ENCODE results near the gene CEP97. TPM values are rescaled to one million over a fixed set of nuclear protein-coding genes. Genes with fewer than 3 reads are reported as not detected.
A peak's percentile ranks its signal among the peaks of the same experiment; 100 is the strongest.

CEP97 gene
- polyA plus RNA-seq, 1 of the 3 experiments (the other 2 are of a cell fraction): 1.3 TPM

GRCh38 chr3:101725890-101726275 lies 1.5 kb downstream of the CEP97 start:
- CTCF ChIA-PET: no interaction called here

GRCh38 chr3:101729586-101729985 lies 5.2 kb downstream of the CEP97 start:
- POLR2A ChIA-PET: no interaction called here
- WGBS (ENCODE audit: low lambda C conversion rate): 90% methylated on average over 5 of the region's 5 CpGs
- H3K9me2 ChIP-seq: no peaks in the 10 kb centered on the region

More at GRCh38 chr3:101725890-101726275, 1.5 kb downstream of the CEP97 start:
- DNase-seq: no peak
- peak overlapping the region; percentile 86 to 99 for H3K4me3 ChIP-seq (ENCODE audit: low read depth in 2 of 2, low read length in 1 of 2)
- H3F3A ChIP-seq (replicated peaks; ENCODE audit: insufficient read depth): peaks cover 9% of the 10 kb centered on the region
- peak overlapping the region; percentile 96 for H3K9ac ChIP-seq
- peaks cover 3 to 4% of the 10 kb centered on the region in 2 experiments; a peak in 3 of 4 replicates for H3K4me1 ChIP-seq (ENCODE audit: control insufficient read depth in 1 of 2, insufficient read depth in 2 of 2, low read depth in 1 of 2, low read length in 1 of 2)
- H3K27ac ChIP-seq (ENCODE audit: low read depth in 2 of 2, low read length in 1 of 2): peak overlapping the region; percentile 68 to 92; a peak in 2 of 4 replicates
- H4K20me1 ChIP-seq (ENCODE audit: insufficient read depth): no peaks in the 10 kb centered on the region
- 13% methylated on average over 3 of the region's 3 CpGs for WGBS (ENCODE audit: low lambda C conversion rate)
- no peak for TF ChIP-seq TAF1 (IDR thresholded peaks at IDR 0.05; ENCODE audit: borderline replicate concordance, low read depth, low read length)
- no peak for TF ChIP-seq NRF1 (IDR thresholded peaks at IDR 0.05; ENCODE audit: low read depth, low read length)
- no peak for TF ChIP-seq MEF2A (IDR thresholded peaks at IDR 0.05; ENCODE audit: borderline replicate concordance, low read depth)
- TF ChIP-seq RXRA (IDR thresholded peaks at IDR 0.05; ENCODE audit: borderline replicate concordance, low read depth): no peak
- TF ChIP-seq RAD21 (IDR thresholded peaks at IDR 0.05; ENCODE audit: low read length): no peak
- TF ChIP-seq RFX5 (IDR thresholded peaks at IDR 0.05; ENCODE audit: low read length): no peak
- TF ChIP-seq ZBTB33 (IDR thresholded peaks at IDR 0.05; ENCODE audit: borderline replicate concordance, low read depth): no peak
- TF ChIP-seq SIN3A (IDR thresholded peaks at IDR 0.05; ENCODE audit: borderline replicate concordance, low read depth, low read length): no peak
- TF ChIP-seq TEAD4 (IDR thresholded peaks at IDR 0.05; ENCODE audit: borderline replicate concordance, insufficient read depth): no peak
- TF ChIP-seq GATA2 (CRISPR knock-in tag; IDR thresholded peaks at IDR 0.05): no peak
- TF ChIP-seq YY1 (IDR thresholded peaks at IDR 0.05; ENCODE audit: low read depth): no peak
- no peak for TF ChIP-seq CHD2 (IDR thresholded peaks at IDR 0.05; ENCODE audit: low read length, partially characterized antibody)
- no peak for TF ChIP-seq TCF12 (IDR thresholded peaks at IDR 0.05)
- no peak for TF ChIP-seq POLR2AphosphoS5 (IDR thresholded peaks at IDR 0.05; ENCODE audit: low read depth, low read length)
- TF ChIP-seq RCOR1 (IDR thresholded peaks at IDR 0.05; ENCODE audit: low read length): no peak
- no peaks in the 10 kb centered on the region; the same call in 1 of the 2 replicates for H3K9me3 ChIP-seq
- H3K9me2 ChIP-seq: no peaks in the 10 kb centered on the region
- peak overlapping the region; percentile 95; the same call in 1 of the 2 replicates for H2AFZ ChIP-seq (ENCODE audit: low read depth)
- H3K36me3 ChIP-seq (replicated peaks in 1 of 2; ENCODE audit: control insufficient read depth in 1 of 2, insufficient read depth in 2 of 2, low read length in 1 of 2): peaks cover 18% of the 10 kb centered on the region in 2 experiments
- peak overlapping the region; percentile 94 for H3K4me2 ChIP-seq
- POLR2A ChIA-PET: no interaction called here
- peaks cover 39% of the 10 kb centered on the region for H3K79me2 ChIP-seq (ENCODE audit: insufficient read depth)
- no peaks in the 10 kb centered on the region for H3K27me3 ChIP-seq (ENCODE audit: insufficient read depth)

More at GRCh38 chr3:101729586-101729985, 5.2 kb downstream of the CEP97 start:
- no peaks in the 10 kb centered on the region for H3K9me3 ChIP-seq
- TF ChIP-seq YY1 (IDR thresholded peaks at IDR 0.05; ENCODE audit: low read depth) (no peak), RCOR1 (IDR thresholded peaks at IDR 0.05; ENCODE audit: low read length) (no peak), RAD21 (IDR thresholded peaks at IDR 0.05; ENCODE audit: low read length) (no peak), SMC3 (IDR thresholded peaks at IDR 0.05; ENCODE audit: low read depth, low read length) (no peak), IRF3 (IDR thresholded peaks at IDR 0.05; ENCODE audit: low read depth, low read length) (no peak), ZBTB33 (IDR thresholded peaks at IDR 0.05; ENCODE audit: borderline replicate concordance, low read depth) (no peak), SIN3A (IDR thresholded peaks at IDR 0.05; ENCODE audit: borderline replicate concordance, low read depth, low read length) (no peak), TCF12 (IDR thresholded peaks at IDR 0.05) (no peak), FOSL2 (IDR thresholded peaks at IDR 0.05; ENCODE audit: borderline replicate concordance, low read depth) (no peak), JUND (IDR thresholded peaks at IDR 0.05) (no peak), EP300 (IDR thresholded peaks at IDR 0.05; ENCODE audit: borderline replicate concordance in 1 of 2, low read depth in 1 of 2, low read length in 1 of 2) (no peak)
- peaks cover 48 to 50% of the 10 kb centered on the region in 2 experiments for H3K36me3 ChIP-seq (replicated peaks in 1 of 2; ENCODE audit: control insufficient read depth in 1 of 2, insufficient read depth in 2 of 2, low read length in 1 of 2)
- CTCF ChIA-PET: interaction anchor here (0.5 kb wide), 1 partner anchor 301 kb away, joined by 3 read pairs; no protein-coding TSS in a partner anchor
- no peak overlapping the region for H3K4me2 ChIP-seq
- H3K4me3 ChIP-seq (ENCODE audit: low read depth in 2 of 2, low read length in 1 of 2): no peak overlapping the region
- peaks cover 39% of the 10 kb centered on the region for H3K79me2 ChIP-seq (ENCODE audit: insufficient read depth)
- H4K20me1 ChIP-seq (ENCODE audit: insufficient read depth): no peaks in the 10 kb centered on the region
- H3K4me1 ChIP-seq (ENCODE audit: control insufficient read depth in 1 of 2, insufficient read depth in 2 of 2, low read depth in 1 of 2, low read length in 1 of 2): peaks cover 0 to 3% of the 10 kb centered on the region in 2 experiments; a peak in 1 of 4 replicates
- H2AFZ ChIP-seq (ENCODE audit: low read depth): no peak overlapping the region
- no peaks in the 10 kb centered on the region for H3K27me3 ChIP-seq (ENCODE audit: insufficient read depth)
- H3K27ac ChIP-seq (ENCODE audit: low read depth in 2 of 2, low read length in 1 of 2): no peak overlapping the region
- H3F3A ChIP-seq (replicated peaks; ENCODE audit: insufficient read depth): no peaks in the 10 kb centered on the region
- H3K9ac ChIP-seq: no peak overlapping the region
- DNase-seq: no peak
